WERI-Rb-1 (cell line): ENCODE results near the gene HFE.

Experiments
- DNase-seq: peaks from one replicate; pipeline ENCODE4 v3.0.0-alpha.2; 2020
- H3K27ac ChIP-seq: fragments of 250-450 bp; sonication (Bioruptor Pico); 2 replicates; pipeline ENCODE4 v1.5.1; 2020; ENCODE audit warnings: mild to moderate bottlenecking, moderate library complexity
- H3K27me3 ChIP-seq: fragments of 250-450 bp; sonication (Bioruptor Pico); 2 replicates; pipeline ENCODE4 v1.5.1; 2021; ENCODE audit warnings: mild to moderate bottlenecking, low read depth, moderate library complexity; ENCODE audit not compliant: insufficient read depth, severe bottlenecking
- H3K36me3 ChIP-seq: fragments of 250-450 bp; sonication (Bioruptor Pico); 2 replicates; pipeline ENCODE4 v1.5.1; 2020; ENCODE audit warnings: mild to moderate bottlenecking, moderate library complexity
- H3K4me3 ChIP-seq: 2 replicates; pipeline ENCODE4 v1.5.1; 2011; ENCODE audit warnings: low read depth, mild to moderate bottlenecking, control low read depth, low read length
- H3K9me3 ChIP-seq: fragments of 250-450 bp; sonication (Bioruptor Pico); 2 replicates; pipeline ENCODE4 v1.5.1; 2021; ENCODE audit warnings: mild to moderate bottlenecking, moderate library complexity; ENCODE audit not compliant: severe bottlenecking
- CTCF ChIP-seq: IDR thresholded peaks from 2 replicates; pipeline ENCODE4 v1.5.1; 2011; ENCODE audit warnings: low read depth, mild to moderate bottlenecking, control low read depth, inconsistent platforms, low read length

HFE gene

GRCh38 chr6:26087284-26088115 is at the start of gene HFE:
Gene HFE (plus strand): TSS chr6:26087429. CDS start chr6:26087441, 12 bp downstream.
- DNase-seq = no peak
- H3K9me3 ChIP-seq = no peaks in the 10 kb centered on the region
- no peak within 1 kb of the TSS for H3K4me3 ChIP-seq
- TF ChIP-seq CTCF = no peak
- no peaks in the 10 kb centered on the region for H3K27me3 ChIP-seq
- H3K36me3 ChIP-seq = no peaks in the 10 kb centered on the region
- H3K27ac ChIP-seq = no peak within 1 kb of the TSS

GRCh38 chr6:26041946-26042345 is 45.3 kb upstream of the HFE start:
- no peak for TF ChIP-seq CTCF
- DNase-seq = no peak
- Histone ChIP-seq H3K4me3 (no peak overlapping the region), H3K27me3 (no peaks in the 10 kb centered on the region), H3K27ac (no peak overlapping the region), H3K9me3 (peaks cover 14% of the 10 kb centered on the region), H3K36me3 (no peaks in the 10 kb centered on the region)

GRCh38 chr6:26043384-26044139 is 43.7 kb upstream of the HFE start:
- DNase-seq = no peak
- Histone ChIP-seq H3K27me3 (no peaks in the 10 kb centered on the region), H3K9me3 (peaks cover 14% of the 10 kb centered on the region), H3K27ac (no peak overlapping the region), H3K36me3 (no peaks in the 10 kb centered on the region), H3K4me3 (no peak overlapping the region)
- no peak for TF ChIP-seq CTCF

GRCh38 chr6:26044140-26045064 is 42.8 kb upstream of the HFE start:
- Histone ChIP-seq H3K4me3 (no peak overlapping the region), H3K27me3 (no peaks in the 10 kb centered on the region)
- DNase-seq = no peak

More at GRCh38 chr6:26044140-26045064, 42.8 kb upstream of the HFE start:
- H3K9me3 ChIP-seq = peaks cover 14% of the 10 kb centered on the region
- TF ChIP-seq CTCF = no peak
- H3K36me3 ChIP-seq = no peaks in the 10 kb centered on the region
- H3K27ac ChIP-seq = no peak overlapping the region
